NT2/D1 (cell line): Measurements from ENCODE around the gene APMAP.
"Not testable (repeated sequence)": the region's sequence is repeated elsewhere in the genome, so short reads cannot be mapped to it uniquely, and the experiment has no call there.

Experiments
- YY1 ChIP-seq: IDR thresholded peaks from 2 replicates; pipeline ENCODE4 v1.6.1; 2011; ENCODE audit not compliant: insufficient read length, insufficient read depth
- ZNF274 ChIP-seq: IDR thresholded peaks from 2 replicates; pipeline ENCODE4 v1.6.1; 2011; ENCODE audit warnings: mild to moderate bottlenecking, low read depth, low read length

GRCh38 chr20:24920706-24921105 is 71.8 kb downstream of the APMAP start:
- not testable (repeated sequence) for TF ChIP-seq ZNF274, YY1
